ENCODE measurements around the gene MAGEH1.

- TF ChIP-seq CTCF (IDR thresholded peaks at IDR 0.05; ENCODE audit: insufficient read depth, low read length, poor library complexity, severe bottlenecking) (no peak), EZH2phosphoT487 (conservative IDR thresholded peaks at IDR 0.05; ENCODE audit: low read length) (no peak)
Measured at GRCh38 chrX:55488006-55488592, 36.2 kb downstream of the MAGEH1 start.
